HG03025 (cell line): Measurements from ENCODE around the gene IQCE.

Source experiments
- ATAC-seq: cut with Tn5 transposase; IDR thresholded peaks from one replicate; pipeline ENCODE4 v1.9.1; 2021; ENCODE audit warnings: mild to moderate bottlenecking, moderate library complexity; ENCODE audit not compliant: unreplicated experiment, low FRiP score

The IQCE gene

DNA sequence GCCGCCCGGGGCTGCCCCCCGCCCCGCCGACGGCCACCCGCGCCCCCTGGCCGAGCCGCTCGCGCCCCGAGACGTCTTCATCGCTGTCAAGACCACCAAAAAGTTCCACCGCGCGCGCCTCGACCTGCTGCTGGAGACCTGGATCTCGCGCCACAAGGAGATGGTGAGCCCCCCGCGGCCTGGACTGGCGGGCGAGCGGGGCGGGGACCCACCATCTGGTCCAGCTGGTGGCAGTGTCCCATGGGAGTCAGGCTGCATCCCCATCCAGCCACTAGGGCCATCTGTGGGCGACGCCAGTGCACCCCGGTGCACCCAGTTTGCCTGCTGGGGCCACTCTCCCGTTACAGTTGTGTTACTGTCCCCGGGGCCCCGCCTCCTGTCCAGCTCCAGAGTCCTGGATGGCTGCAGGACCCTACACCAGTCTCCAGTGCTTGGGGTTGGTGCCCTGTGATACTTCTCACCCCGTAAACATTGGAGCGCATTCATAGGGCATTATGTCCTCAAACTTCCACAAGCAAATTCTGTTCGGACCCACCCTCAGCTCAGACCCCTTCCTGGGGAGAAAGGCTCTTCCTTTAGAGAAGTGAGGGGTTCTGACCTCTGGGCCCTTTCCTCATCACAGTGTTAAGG, 38.5 kb upstream of the IQCE start:
- no peak for ATAC-seq

- ATAC-seq: no peak
Measured at GRCh38 chr7:2520761-2521290, 38.0 kb upstream of the IQCE start.

DNA sequence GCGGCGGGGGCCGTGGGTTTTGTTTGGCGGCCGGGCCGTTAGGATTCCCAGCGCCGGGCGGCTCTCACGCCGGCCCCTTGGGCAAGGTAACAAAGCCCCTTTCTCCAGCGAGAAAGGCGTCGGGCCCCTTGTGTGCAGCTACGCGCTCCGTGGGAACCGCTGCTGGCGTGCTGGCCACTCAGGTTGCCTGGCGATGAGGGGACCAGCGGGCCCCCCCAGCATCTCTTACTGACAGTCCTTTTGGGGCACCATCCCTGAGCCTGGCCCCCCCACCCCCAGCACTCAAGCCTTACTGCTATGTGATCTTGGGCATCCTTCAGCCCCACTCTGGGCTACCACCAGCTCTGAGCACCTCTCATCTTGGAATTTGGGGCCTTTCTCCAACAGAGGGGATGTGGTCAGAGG, 37.4 kb upstream of the IQCE start:
- ATAC-seq: no peak

GRCh38 chr7:2521952-2522591, 36.7 kb upstream of the IQCE start:
- ATAC-seq: no peak

GRCh38 chr7:2522780-2523433, 35.9 kb upstream of the IQCE start:
- ATAC-seq: no peak

DNA sequence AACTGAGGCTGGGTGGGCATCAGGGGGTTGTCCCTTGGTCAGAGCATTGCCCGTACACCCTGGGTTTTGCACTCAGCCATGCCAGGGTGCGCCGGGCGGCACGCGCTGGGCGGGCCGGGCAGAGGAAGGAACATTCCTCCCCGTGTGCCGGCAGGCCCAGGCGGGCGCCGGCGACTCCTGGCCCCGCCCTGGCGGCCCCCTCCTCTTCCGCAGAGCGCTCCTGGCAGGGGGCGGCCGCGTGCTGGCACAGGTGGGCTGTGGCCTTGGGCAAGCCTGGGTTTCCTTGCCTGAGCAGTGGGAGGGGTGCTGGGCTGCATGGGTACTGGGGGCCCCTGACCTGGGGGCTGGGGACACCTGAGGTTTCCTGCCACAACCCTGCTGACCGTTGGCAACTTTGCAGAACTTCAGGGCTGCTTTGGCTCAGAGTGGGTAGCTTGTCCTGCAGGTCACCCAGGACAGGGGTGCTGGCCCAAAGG, 35.3 kb upstream of the IQCE start:
- no peak for ATAC-seq

DNA sequence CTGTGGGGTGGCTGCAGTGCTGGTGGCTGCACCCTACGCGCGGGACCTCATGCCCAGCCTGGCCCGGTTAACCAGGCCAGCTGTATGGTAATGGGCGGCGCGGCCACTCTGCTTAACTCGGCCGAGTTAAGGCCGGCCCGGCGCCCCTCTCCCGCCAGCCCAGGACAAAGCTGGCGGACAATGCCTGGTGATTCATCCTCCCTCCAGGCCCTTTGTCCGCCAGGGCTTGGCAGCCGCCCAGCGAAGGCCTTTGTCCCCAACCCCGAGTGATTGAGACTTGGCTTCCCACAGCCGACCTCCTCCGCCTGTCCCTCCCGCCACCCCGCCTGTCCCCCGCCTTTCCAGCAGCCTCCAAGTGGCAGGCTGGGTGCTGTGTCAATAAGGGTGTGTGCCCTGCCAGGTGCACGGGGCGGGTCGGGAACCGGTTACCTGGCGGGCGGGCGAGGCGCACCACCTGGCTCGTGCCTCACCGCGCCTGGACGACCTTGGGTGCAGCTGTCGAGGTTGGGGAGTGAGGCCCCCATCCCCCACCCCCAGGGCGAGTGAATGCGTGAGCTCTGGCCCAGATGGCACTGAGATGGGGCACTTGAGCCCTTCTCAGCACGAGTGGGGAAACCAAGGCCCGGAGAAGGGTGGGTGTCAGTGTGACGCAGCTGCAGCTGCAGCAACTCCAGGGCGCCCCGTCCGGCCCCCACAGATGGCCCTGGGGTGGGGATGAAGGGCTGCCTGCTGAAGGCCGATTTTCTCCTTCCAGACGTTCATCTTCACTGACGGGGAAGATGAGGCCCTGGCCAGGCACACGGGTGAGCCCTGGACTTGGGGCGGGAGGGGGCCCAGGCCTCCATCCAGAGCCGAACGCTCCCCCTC, 34.6 kb upstream of the IQCE start:
- no peak for ATAC-seq

DNA sequence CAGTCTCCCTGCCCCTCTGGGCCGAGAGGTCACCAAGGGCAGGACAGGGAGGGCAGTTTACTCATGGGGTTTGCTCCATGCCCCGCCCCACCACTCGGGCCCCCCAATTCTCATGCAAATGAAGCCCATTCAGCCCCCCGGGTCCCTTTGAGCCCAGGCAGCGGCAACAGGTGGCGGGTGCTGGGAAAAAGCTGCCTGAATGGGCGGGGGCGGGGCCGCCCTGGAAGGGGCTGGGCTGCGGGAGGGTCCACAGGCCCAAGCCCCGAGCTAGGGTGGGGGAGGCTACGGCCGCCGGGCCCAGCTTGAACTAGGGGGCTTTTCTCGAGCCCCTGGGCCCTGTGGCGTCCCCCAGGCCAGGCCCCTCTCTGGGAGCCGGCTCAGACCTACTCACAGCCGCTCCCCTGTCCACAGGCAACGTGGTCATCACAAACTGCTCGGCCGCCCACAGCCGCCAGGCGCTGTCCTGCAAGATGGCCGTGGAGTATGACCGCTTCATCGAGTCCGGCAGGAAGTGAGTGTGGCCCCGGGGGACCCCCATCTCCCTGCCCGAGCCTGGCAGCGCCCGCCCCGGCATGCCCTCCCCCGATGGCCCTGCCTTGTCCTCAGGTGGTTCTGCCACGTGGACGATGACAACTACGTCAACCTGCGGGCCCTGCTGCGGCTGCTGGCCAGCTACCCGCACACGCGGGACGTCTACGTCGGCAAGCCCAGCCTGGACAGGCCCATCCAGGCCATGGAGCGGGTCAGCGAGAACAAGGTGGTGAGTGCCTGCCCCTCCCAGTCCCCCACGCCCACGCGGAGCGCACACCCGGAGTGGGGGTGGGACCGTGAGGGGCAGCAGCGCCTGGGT, 33.7 kb upstream of the IQCE start:
- ATAC-seq: no peak

GRCh38 chr7:2525658-2526630, 32.8 kb upstream of the IQCE start:
- ATAC-seq: no peak

DNA sequence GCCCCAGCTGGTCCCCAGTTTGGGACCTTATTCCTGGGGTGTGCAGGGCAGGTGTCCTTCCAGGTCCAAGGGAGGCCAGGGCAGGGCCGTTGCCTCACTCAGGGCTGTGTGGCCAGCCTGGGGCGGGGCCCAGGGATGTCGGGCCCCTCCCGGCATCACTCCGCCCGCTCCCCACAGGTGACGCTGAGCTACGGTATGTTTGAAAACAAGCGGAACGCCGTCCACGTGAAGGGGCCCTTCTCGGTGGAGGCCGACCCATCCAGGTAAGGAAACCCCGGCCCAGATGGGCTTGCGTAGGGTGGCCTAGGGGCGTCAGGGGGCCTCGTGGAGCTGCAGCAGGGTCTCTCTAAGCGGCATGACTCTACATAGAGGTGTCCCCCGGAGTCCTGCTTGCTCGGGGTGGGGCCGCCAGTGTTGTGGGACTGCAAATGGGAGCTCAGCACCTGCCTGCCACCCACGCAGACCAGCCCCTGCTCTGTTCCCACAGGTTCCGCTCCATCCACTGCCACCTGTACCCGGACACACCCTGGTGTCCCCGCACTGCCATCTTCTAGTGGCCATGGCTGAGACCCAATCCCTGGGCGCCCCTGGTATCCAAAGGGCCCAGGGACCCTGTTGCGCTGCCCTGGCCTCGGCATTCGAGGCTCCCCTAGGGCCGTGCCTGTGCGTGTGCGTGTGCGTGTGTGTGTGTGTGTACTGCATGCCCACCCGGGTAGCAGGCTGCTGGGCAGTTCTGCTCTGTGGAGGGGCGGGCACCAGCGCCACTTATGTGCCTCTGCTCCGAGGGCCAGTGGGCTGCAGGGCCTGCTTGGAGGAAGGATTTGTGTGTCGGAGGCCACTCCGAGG, 31.9 kb upstream of the IQCE start:
- ATAC-seq: no peak

DNA sequence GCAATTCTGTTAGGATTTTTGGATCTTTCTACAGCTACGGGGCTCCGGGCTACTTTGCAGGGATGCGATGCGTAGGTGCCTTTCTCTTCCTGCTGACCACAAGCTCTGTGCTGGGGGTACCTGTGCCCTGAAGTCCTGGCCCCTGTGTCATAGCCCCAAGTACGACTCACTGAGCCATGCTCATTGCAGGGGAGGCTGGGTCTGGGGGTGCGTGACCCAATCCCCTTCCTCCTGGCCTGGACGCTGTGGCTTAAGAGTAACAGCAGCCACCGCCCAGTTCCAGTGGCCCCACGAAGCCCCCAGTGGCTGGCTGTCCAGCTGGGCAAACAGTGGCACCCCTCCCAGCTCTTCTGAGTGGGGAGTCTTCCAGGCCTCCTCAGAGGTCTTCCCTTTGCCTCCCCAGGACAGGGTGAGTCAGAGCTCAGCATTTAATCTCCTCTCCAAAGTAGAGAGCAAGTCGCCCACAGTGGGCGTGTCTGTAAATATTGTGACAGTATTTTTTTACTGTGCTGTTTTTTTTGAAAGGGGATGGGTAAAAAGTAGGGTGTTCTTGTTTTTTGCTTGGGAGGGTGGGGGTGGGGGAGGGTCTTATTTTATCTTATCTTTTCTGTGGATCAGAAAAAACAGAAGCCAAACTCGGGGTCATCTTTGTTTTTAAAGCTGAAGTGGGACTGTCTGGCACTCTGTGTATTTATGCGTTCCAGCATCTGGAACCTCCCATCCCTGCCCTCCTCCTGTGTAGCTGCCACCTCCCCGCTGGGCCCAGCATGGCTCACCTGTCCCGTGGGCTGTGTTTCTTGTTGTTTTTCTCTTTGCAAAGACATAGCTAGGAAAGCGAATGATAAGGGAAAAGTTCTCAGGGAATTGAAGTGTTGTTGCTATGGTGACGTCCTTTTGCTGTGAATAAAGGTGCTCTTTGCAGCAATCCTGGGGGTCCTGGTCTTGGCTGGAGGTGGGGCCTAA, 31.0 kb upstream of the IQCE start:
- ATAC-seq: no peak

GRCh38 chr7:2528481-2529095, 30.2 kb upstream of the IQCE start:
- ATAC-seq: no peak

- no peak for ATAC-seq
Measured at GRCh38 chr7:2529161-2530070, 29.4 kb upstream of the IQCE start.

DNA sequence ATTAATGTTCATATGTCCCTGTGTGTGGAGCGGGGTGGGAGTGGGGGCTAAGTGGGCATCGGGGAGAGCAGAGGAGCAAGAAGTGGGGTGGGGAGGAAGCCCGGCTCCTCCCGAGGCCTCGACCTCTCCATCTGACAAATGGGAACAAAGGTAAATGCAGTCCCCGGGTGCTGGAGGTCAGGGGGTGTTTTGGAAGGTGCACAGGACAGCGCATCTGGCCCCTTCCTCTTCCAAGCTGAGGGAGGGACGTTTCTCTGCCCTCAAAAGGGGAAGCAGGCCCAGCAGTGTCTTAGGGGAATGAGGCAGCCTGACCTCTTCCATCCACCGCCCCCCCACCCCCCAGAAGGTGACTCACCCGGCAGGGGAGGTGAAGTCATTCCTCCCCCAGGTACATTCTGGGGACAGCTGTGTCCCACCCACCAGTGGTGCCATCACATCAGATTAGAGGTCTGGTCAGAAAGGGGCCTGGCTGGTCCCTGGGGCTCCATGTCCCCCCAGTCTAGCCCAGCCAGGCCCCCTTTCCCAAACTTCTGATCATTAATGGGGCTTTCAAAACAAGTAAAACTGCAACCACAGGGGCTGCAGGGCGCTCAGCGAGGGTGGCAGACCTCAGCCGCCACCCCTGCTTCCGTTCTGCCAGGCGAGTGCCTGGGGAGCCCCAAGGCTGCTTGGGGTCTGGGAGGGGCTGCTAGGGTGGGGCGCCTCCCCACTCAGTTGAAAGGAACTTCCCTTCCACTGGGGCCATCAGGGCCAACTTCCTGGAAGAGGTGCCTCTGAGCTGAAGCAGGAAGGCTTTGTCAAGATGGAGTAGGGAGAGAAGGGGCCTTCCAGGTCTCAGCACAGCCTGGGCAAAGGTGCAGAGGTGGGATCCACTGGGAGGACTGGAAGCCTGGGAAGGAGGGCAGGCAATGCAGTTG, 28.4 kb upstream of the IQCE start:
- no peak for ATAC-seq
